ENCODE measurements around the gene PLD4.

Gene PLD4

DNA sequence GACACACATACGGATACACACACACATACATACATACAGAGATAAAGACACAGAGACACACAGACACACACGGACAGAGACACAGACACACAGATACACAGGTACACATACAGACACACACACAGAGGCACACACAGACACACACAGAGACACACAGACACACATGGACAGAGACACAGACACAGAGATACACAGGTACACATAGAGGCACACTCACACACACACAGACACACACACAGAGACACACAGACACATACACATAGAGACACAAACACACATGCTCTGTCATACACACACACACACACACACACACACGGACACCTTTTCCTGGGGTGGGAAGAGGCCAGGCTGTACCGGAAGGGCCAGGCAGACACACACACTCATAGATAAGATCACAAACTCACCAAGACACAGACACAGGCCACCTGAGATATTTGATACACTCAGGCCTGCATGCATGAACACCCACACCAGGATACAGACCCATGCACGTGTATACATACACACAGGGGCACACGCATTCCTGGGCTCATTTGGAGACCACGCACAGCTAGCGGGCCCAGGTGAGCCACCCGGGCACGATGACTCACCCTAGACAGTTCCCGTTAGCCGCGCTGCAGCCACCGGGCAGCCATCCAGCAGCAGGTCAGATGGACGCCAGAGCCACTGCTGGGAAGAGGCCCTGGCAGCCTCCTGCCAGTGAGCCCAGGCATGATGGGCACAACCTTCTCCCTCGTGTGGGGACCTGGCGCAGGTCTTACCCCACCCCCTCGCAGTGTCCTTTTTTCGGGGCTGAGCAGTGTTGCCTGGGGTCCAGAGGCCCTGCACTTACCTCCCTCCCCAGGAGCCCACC is 55.3 kb downstream of the PLD4 start:
- DNase-seq (ENCODE audit: low read depth in 2 of 2), result peak; percentile 48 to 60
- H3K4me3 ChIP-seq (replicated peaks in 1 of 2; ENCODE audit: low read depth in 2 of 2, low read length in 2 of 2), result no peak overlapping the region
- TF ChIP-seq, protein P1, sequence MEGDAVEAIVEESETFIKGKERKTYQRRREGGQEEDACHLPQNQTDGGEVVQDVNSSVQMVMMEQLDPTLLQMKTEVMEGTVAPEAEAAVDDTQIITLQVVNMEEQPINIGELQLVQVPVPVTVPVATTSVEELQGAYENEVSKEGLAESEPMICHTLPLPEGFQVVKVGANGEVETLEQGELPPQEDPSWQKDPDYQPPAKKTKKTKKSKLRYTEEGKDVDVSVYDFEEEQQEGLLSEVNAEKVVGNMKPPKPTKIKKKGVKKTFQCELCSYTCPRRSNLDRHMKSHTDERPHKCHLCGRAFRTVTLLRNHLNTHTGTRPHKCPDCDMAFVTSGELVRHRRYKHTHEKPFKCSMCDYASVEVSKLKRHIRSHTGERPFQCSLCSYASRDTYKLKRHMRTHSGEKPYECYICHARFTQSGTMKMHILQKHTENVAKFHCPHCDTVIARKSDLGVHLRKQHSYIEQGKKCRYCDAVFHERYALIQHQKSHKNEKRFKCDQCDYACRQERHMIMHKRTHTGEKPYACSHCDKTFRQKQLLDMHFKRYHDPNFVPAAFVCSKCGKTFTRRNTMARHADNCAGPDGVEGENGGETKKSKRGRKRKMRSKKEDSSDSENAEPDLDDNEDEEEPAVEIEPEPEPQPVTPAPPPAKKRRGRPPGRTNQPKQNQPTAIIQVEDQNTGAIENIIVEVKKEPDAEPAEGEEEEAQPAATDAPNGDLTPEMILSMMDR (IDR thresholded peaks at IDR 0.05; ENCODE audit: low read depth, low read length), result no peak

DNA sequence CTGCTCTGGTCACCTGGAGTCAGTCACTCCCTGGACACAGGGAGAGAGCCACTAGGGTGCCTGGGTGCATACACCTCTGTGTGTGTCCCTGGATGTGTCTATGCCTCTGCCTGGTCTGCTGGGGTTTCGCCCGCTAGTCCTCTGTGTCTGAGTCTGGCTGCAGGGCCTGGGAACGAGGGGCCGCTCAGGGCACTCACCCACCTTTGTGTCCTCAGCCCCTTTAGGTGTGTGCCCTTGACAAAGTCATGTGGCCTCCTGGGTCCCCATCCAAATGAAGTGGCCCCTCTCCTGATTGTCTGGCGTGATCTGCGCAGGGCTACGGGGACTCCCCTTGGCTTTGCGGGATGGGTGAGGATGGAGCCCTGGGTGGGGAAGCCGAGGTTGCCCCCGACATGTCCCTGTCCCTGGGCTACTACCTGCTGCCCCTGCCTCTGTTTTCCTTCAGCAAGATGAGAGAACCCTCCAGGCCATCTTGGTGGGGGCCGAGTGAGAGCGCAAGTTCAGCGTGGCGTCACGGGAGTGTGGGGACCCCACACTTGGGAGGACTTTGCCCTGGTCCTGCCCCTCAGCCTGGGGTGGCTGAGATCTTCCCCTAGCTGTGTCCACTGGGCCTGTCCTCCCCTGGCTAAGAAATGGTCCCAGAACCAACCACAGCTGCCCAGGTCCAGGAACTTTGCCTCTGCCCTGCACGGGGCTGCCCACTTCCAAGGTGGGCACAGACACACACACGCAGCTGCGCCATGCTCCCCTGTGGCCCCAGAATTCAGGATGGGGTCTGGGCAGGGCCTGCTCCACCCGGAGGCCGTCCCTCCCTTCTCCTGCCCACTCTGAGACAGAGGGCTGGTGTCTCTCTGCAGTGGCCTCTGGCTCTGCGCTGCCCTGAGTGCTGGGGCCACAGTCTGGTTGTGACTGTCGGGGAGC is 56.2 kb downstream of the PLD4 start:
- H3K4me3 ChIP-seq (replicated peaks in 1 of 2; ENCODE audit: low read depth in 2 of 2, low read length in 2 of 2), result no peak overlapping the region
- no peak for DNase-seq (ENCODE audit: low read depth in 2 of 2)
- TF ChIP-seq, protein P1 (IDR thresholded peaks at IDR 0.05; ENCODE audit: low read depth, low read length), result no peak

DNA sequence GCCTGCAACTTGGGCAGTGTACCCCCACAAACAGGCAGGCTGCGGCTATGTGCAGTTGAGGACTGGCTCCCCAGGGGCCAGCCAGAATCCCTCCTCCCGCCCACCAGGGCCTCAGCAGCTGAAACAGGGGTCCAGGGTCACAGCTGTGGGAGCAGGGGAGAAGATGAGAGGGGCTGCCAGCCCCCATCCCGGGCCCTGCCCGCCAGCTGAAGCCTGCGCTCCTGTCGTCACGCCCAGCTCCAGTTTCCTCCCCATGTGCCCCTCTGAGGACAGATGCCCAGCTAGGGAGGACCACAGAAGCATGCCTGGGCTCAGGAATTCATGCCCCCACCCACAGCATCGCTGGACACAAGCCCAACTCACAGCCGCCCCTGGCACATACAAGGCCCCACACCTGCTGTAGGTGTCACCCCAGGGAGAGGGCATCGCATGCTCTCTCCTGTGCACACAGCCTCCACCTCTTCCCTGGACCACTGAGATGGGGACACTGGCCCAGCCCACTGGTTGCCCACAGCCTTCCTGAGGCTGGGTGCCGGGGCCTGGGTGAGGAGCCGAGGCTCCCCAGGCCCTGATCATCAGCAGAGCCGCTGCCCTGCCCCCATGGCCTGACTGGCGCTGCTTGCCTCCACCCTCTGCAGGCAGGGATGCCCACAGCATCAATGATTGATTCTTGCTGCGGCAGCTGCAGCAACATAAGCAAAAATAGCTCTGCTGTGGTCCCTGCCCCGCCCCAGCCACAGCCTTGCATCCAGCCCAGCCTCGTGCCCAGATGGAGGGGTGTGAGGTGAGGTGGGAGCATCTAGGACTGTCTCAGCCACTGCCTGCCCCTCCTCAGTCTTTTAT is 57.2 kb downstream of the PLD4 start:
- no peak for DNase-seq (ENCODE audit: low read depth in 2 of 2)
- TF ChIP-seq, protein P1 (IDR thresholded peaks at IDR 0.05; ENCODE audit: low read depth, low read length), result no peak
- no peak overlapping the region for H3K4me3 ChIP-seq (replicated peaks in 1 of 2; ENCODE audit: low read depth in 2 of 2, low read length in 2 of 2)

DNA sequence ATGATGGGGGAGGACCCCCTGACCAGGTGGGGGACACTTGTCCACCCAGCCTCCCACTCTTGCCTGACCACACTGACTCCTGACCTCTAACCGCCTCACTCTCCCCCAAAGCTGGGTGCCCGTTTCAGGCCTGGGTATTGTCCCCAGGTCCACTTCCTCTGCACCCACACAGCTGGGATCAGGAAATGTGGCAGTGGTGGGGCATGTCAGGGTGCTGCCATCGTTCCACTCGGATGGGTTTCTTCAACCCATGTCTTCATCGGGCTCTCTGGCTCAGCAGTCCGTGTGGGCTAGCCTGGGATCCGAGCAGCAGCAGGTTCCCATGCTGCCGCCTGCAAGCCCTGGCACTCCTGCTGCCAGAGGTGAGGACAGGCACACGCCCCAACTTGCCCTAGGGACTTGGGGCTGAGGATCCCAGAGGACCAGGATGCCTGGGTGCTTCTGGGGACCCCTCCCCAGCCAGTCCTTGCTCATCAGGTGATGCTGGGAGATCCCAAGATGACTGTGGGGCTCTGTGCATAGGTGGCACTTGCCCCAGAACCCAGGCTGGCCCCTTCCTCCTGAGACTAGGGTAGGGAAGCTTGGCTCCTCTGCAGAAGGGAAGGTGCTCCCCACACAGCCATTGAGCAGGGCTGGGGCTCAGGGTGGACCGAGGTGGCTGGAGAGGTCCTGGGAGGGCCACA is 58.0 kb downstream of the PLD4 start:
- TF ChIP-seq, protein P1 (IDR thresholded peaks at IDR 0.05; ENCODE audit: low read depth, low read length), result no peak
- H3K4me3 ChIP-seq (replicated peaks in 1 of 2; ENCODE audit: low read depth in 2 of 2, low read length in 2 of 2), result no peak overlapping the region
- no peak for DNase-seq (ENCODE audit: low read depth in 2 of 2)
